ENCODE data around the gene KSR1. TPM values are rescaled to one million over a fixed set of nuclear protein-coding genes. Genes with fewer than 3 reads are reported as not detected.
"Not testable (repeated sequence)": the region's sequence is repeated elsewhere in the genome, so short reads cannot be mapped to it uniquely, and the experiment has no call there.

KSR1 gene
- total RNA-seq, 1 donor from 2014 or later = 59.6 TPM

DNA sequence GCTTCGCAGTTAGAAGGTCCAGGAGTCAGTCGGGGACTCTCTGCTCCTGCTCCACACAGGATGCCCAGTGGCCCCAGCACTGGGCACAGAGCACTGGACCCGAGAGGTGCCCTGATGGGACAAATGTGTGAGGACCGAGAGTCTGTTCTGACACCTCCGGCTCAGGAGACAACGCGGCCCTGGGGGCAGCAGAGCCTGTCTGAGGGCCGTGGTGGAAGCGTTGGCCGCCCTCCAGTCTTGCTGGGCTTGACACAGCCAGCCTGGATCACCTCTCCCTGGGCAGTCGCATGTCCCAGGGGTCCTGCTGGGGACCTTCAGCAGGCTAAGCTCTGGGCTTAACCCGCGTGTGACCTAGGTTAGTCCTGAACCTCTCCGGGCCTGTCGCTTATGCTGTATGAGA is 197.9 kb downstream of the KSR1 start:
- DNase-seq (no peak), ATAC-seq (no peak)
- Histone ChIP-seq H3K4me1 (no peaks in the 10 kb centered on the region), H3K27me3 (ENCODE audit: low read depth) (no peaks in the 10 kb centered on the region), H3K36me3 (no peaks in the 10 kb centered on the region), H3K27ac (no peak overlapping the region), H3K4me3 (no peak overlapping the region), H3K9me3 (no peaks in the 10 kb centered on the region)
- TF ChIP-seq, protein P1, sequence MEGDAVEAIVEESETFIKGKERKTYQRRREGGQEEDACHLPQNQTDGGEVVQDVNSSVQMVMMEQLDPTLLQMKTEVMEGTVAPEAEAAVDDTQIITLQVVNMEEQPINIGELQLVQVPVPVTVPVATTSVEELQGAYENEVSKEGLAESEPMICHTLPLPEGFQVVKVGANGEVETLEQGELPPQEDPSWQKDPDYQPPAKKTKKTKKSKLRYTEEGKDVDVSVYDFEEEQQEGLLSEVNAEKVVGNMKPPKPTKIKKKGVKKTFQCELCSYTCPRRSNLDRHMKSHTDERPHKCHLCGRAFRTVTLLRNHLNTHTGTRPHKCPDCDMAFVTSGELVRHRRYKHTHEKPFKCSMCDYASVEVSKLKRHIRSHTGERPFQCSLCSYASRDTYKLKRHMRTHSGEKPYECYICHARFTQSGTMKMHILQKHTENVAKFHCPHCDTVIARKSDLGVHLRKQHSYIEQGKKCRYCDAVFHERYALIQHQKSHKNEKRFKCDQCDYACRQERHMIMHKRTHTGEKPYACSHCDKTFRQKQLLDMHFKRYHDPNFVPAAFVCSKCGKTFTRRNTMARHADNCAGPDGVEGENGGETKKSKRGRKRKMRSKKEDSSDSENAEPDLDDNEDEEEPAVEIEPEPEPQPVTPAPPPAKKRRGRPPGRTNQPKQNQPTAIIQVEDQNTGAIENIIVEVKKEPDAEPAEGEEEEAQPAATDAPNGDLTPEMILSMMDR (IDR thresholded peaks at IDR 0.05) = no peak
- intact Hi-C loops (cut with DNase I) = loop anchor here (10.0 kb wide), 1 partner anchor 101 kb away; no protein-coding TSS in a partner anchor

DNA sequence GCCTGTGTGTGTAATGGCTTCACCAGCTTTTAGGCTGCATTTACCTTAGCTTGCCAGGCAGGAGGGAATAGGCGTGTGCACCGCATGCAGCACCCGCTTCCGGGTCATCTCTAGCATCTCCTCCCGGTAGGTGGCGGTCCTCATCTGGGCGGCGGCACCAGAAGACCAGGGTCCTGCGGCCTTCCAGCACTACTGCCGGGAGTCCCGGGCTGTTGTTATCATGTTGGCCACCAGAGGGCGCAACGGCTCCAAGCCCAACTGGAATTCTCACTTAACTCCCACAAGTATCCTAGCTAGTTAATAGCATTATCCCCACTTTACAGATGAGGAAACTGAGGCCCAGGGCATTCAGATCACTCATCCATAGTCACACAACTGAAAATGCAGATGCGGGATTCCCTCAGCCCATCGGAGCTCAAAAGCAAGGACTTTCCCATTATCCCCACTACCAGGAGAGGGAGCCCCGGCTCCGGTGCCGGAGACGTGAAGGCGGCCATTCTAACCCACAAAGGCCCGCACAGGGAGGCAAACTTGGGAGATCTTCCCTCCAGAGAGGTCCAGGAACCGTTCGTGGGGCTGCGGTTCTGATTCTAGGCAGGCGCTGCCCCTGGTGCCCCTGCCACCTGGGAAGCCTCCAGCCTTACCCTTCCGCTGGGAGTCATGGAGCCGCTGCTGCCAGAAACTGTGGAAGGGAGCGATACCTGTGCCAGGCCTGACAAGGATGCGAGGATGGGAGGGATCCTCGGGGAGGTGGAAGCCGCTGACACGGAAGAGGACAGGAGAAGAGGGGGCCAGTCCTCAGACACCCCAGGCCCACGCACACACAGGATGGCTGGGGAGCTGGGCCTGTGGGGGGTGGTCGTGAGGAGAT is 198.6 kb downstream of the KSR1 start:
- no peaks in the 10 kb centered on the region for H3K4me1 ChIP-seq
- TF ChIP-seq, protein P1 (IDR thresholded peaks at IDR 0.05) = peak; percentile 93
- DNase-seq (peak; percentile 78), ATAC-seq (peak; percentile 63 to 66)
- H3K9me3 ChIP-seq = no peaks in the 10 kb centered on the region
- no peak overlapping the region for H3K4me3 ChIP-seq
- no peaks in the 10 kb centered on the region for H3K36me3 ChIP-seq
- intact Hi-C loops (cut with DNase I) = loop anchor here (10.0 kb wide), 1 partner anchor 100 kb away; no protein-coding TSS in a partner anchor
- no peaks in the 10 kb centered on the region for H3K27me3 ChIP-seq (ENCODE audit: low read depth)
- H3K27ac ChIP-seq = no peak overlapping the region

DNA sequence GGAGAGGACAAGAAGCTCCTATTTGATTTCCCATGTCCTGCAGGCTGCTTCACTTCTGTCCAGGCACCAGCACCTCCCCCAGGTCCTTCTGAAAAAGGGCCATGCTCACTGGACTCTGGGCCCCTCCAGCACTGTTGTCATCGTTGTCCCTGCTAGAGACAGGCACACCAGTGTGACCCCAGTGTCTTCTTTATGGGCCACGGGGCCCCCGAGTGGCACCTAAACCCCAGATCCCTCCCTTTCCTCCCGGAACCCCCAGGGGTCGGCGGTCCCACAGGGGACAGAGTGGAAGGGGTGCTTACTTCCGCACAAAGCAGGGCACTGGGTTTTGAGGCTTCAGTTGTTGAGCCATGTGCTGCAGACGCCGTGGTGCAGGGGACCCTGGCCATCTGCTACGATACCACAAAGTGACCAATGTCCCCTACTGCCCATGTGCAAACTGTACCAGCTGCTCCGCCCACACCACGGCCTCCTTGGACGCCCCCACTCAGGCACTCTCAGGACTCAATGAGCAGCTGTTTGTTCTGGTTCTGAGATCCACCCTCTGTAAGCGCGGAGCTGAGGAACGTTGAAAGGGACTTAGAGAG is 199.4 kb downstream of the KSR1 start:
- not testable (repeated sequence) for ATAC-seq, H3K27ac ChIP-seq

GRCh38 chr17:27656620-27657019 is 200.4 kb downstream of the KSR1 start:
- not testable (repeated sequence) for H3K4me3 ChIP-seq; H3K27ac ChIP-seq; ATAC-seq; H3K9me3 ChIP-seq; H3K4me1 ChIP-seq; H3K36me3 ChIP-seq; H3K27me3 ChIP-seq (ENCODE audit: low read depth); DNase-seq
- intact Hi-C loops (cut with DNase I) = loop anchor here (10.0 kb wide), 1 partner anchor 98 kb away; no protein-coding TSS in a partner anchor

More for the DNA sequence above, 199.4 kb downstream of the KSR1 start:
- DNase-seq; H3K36me3 ChIP-seq; H3K9me3 ChIP-seq; H3K27me3 ChIP-seq (ENCODE audit: low read depth); H3K4me3 ChIP-seq; H3K4me1 ChIP-seq: not testable (repeated sequence)
- intact Hi-C loops (cut with DNase I) = loop anchor here (10.0 kb wide), 1 partner anchor 99 kb away; no protein-coding TSS in a partner anchor

- ATAC-seq = no peak
- Histone ChIP-seq H3K9me3 (no peaks in the 10 kb centered on the region), H3K27ac (no peak overlapping the region), H3K4me1 (no peaks in the 10 kb centered on the region), H3K36me3 (no peaks in the 10 kb centered on the region), H3K27me3 (ENCODE audit: low read depth) (no peaks in the 10 kb centered on the region), H3K4me3 (no peak overlapping the region)
- intact Hi-C loops (cut with DNase I) = loop anchor here (10.0 kb wide), 1 partner anchor 97 kb away; no protein-coding TSS in a partner anchor
- DNase-seq = no peak
- TF ChIP-seq, protein P1 (IDR thresholded peaks at IDR 0.05) = no peak
Measured at GRCh38 chr17:27657620-27658019, 201.4 kb downstream of the KSR1 start.

- Histone ChIP-seq H3K27ac (no peak overlapping the region), H3K4me3 (no peak overlapping the region), H3K36me3 (no peaks in the 10 kb centered on the region), H3K4me1 (no peaks in the 10 kb centered on the region), H3K27me3 (ENCODE audit: low read depth) (no peaks in the 10 kb centered on the region), H3K9me3 (no peaks in the 10 kb centered on the region)
- DNase-seq (no peak), ATAC-seq (no peak)
- TF ChIP-seq, protein P1 (IDR thresholded peaks at IDR 0.05) = no peak
- intact Hi-C loops (cut with DNase I) = loop anchor here (10.0 kb wide), 1 partner anchor 95 kb away; no protein-coding TSS in a partner anchor
Measured at GRCh38 chr17:27659683-27660082, 203.4 kb downstream of the KSR1 start.
